Nephron (organoid): ENCODE measurements around the gene MMP28.

Experiments
- H3K27ac Mint-ChIP-seq, 3 experiments: 2 replicates each; pipeline ENCODE4 v1.8.0; 2020; ENCODE audit warnings: mixed read lengths in 3 of 3, mild to moderate bottlenecking in 2 of 3, moderate library complexity in 1 of 3
- H3K27me3 Mint-ChIP-seq: 2 replicates; pipeline ENCODE4 v1.8.0; 2021; ENCODE audit warnings: low read depth, mild to moderate bottlenecking, moderate library complexity, mixed read lengths
- H3K36me3 Mint-ChIP-seq: 2 replicates; pipeline ENCODE4 v1.8.0; 2020; ENCODE audit warnings: low read depth, mixed read lengths
- H3K4me1 Mint-ChIP-seq: 2 replicates; pipeline ENCODE4 v1.8.0; 2020; ENCODE audit warnings: mixed read lengths
- H3K4me3 Mint-ChIP-seq, 3 experiments: 2 replicates each; pipeline ENCODE4 v1.8.0; 2020; ENCODE audit warnings: mild to moderate bottlenecking in 3 of 3, mixed read lengths in 3 of 3, moderate library complexity in 2 of 3
- H3K9me3 Mint-ChIP-seq: 2 replicates; pipeline ENCODE4 v1.8.0; 2020; ENCODE audit warnings: mixed read lengths
- TF ChIP-seq, protein P1 (sequence below), 3 experiments: fragments of 200-600 bp; sonication (generic); IDR thresholded peaks; one replicate each; pipeline ENCODE4 v1.5.0; 2021; ENCODE audit warnings: antibody characterized with exemption in 3 of 3; ENCODE audit not compliant: unreplicated experiment in 3 of 3

The MMP28 gene

GRCh38 chr17:35825206-35825605 is 29.8 kb upstream of the MMP28 start:
- H3K9me3 Mint-ChIP-seq: no peaks in the 10 kb centered on the region
- peaks cover 78% of the 10 kb centered on the region for H3K36me3 Mint-ChIP-seq
- TF ChIP-seq, protein P1, sequence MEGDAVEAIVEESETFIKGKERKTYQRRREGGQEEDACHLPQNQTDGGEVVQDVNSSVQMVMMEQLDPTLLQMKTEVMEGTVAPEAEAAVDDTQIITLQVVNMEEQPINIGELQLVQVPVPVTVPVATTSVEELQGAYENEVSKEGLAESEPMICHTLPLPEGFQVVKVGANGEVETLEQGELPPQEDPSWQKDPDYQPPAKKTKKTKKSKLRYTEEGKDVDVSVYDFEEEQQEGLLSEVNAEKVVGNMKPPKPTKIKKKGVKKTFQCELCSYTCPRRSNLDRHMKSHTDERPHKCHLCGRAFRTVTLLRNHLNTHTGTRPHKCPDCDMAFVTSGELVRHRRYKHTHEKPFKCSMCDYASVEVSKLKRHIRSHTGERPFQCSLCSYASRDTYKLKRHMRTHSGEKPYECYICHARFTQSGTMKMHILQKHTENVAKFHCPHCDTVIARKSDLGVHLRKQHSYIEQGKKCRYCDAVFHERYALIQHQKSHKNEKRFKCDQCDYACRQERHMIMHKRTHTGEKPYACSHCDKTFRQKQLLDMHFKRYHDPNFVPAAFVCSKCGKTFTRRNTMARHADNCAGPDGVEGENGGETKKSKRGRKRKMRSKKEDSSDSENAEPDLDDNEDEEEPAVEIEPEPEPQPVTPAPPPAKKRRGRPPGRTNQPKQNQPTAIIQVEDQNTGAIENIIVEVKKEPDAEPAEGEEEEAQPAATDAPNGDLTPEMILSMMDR (IDR thresholded peaks at IDR 0.05; ENCODE audit: unreplicated experiment in 3 of 3): no peak
- H3K4me1 Mint-ChIP-seq: no peaks in the 10 kb centered on the region
- no peaks in the 10 kb centered on the region for H3K27me3 Mint-ChIP-seq
- no peak overlapping the region for H3K4me3 Mint-ChIP-seq
- H3K27ac Mint-ChIP-seq: no peak overlapping the region

- TF ChIP-seq, protein P1 (IDR thresholded peaks at IDR 0.05; ENCODE audit: unreplicated experiment in 3 of 3): no peak
- Mint-ChIP-seq H3K36me3 (peaks cover 81% of the 10 kb centered on the region), H3K27ac (no peak overlapping the region), H3K27me3 (no peaks in the 10 kb centered on the region), H3K9me3 (no peaks in the 10 kb centered on the region), H3K4me1 (no peaks in the 10 kb centered on the region), H3K4me3 (no peak overlapping the region)
Observed at GRCh38 chr17:35821308-35821707, 25.9 kb upstream of the MMP28 start.

DNA sequence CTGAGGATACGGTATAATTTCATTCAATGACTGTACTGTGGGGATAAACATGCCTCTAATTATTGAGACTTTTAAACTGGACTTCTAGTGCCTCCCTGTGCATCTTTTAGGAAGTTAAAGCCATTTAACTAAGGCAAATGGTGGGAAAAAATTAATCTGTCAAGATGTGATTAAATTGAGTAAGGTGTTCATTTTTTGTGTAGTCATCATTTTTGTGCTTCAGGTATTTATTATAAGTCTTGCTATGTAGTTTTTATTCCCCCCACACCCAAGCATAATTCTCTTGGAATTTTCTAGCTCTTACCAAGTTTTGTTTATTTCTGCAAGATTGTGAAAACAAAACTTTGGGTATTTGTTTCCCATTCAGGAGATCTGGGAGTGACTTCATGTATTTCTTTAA is 24.0 kb upstream of the MMP28 start:
- no peak overlapping the region for H3K4me3 Mint-ChIP-seq
- H3K9me3 Mint-ChIP-seq: no peaks in the 10 kb centered on the region
- TF ChIP-seq, protein P1 (IDR thresholded peaks at IDR 0.05; ENCODE audit: unreplicated experiment in 3 of 3): no peak
- no peak overlapping the region for H3K27ac Mint-ChIP-seq
- peaks cover 71% of the 10 kb centered on the region for H3K36me3 Mint-ChIP-seq
- peaks cover 11% of the 10 kb centered on the region for H3K4me1 Mint-ChIP-seq
- H3K27me3 Mint-ChIP-seq: no peaks in the 10 kb centered on the region

GRCh38 chr17:35817196-35817595 is 21.8 kb upstream of the MMP28 start:
- no peak overlapping the region for H3K27ac Mint-ChIP-seq

DNA sequence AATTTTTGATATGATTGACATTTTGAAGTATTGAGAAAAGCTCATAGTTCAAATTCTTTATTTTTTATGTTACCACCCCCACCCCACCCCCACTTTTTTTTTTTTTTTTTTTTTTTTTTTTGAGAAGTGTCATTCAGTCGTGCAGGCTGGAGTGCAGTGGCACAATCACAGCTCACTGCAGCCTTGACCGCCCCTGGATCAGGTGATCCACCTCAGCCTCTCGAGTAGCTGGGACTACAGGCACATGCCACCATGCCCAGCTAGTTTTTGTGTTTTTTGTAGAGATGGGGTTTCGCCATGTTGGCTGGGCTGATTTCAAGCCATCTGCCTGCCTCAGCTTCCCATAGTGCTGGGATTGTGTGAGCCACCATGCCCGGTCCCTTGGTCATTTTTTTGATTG is 21.3 kb upstream of the MMP28 start:
- Mint-ChIP-seq H3K9me3 (no peaks in the 10 kb centered on the region), H3K4me3 (no peak overlapping the region), H3K27ac (no peak overlapping the region), H3K36me3 (peaks cover 58% of the 10 kb centered on the region), H3K4me1 (peaks cover 21% of the 10 kb centered on the region), H3K27me3 (no peaks in the 10 kb centered on the region)
- TF ChIP-seq, protein P1 (IDR thresholded peaks at IDR 0.05; ENCODE audit: unreplicated experiment in 3 of 3): no peak

More at GRCh38 chr17:35817196-35817595, 21.8 kb upstream of the MMP28 start:
- Mint-ChIP-seq H3K36me3 (peaks cover 62% of the 10 kb centered on the region), H3K9me3 (no peaks in the 10 kb centered on the region), H3K27me3 (no peaks in the 10 kb centered on the region), H3K4me1 (peaks cover 21% of the 10 kb centered on the region), H3K4me3 (no peak overlapping the region)
- TF ChIP-seq, protein P1 (IDR thresholded peaks at IDR 0.05; ENCODE audit: unreplicated experiment in 3 of 3): no peak

GRCh38 chr17:35812456-35812855 is 17.0 kb upstream of the MMP28 start:
- TF ChIP-seq, protein P1 (IDR thresholded peaks at IDR 0.05; ENCODE audit: unreplicated experiment in 3 of 3): no peak
- Mint-ChIP-seq H3K4me3 (no peak overlapping the region), H3K4me1 (peaks cover 42% of the 10 kb centered on the region), H3K36me3 (peaks cover 26% of the 10 kb centered on the region), H3K27me3 (peaks cover 8% of the 10 kb centered on the region), H3K27ac (no peak overlapping the region), H3K9me3 (no peaks in the 10 kb centered on the region)
